Measurements from ENCODE around the gene PTPRD. TPM values are rescaled to one million over a fixed set of nuclear protein-coding genes. Genes with fewer than 3 reads are reported as not detected.

Gene PTPRD
- total RNA-seq, 1 donor: 11.5 TPM

DNA sequence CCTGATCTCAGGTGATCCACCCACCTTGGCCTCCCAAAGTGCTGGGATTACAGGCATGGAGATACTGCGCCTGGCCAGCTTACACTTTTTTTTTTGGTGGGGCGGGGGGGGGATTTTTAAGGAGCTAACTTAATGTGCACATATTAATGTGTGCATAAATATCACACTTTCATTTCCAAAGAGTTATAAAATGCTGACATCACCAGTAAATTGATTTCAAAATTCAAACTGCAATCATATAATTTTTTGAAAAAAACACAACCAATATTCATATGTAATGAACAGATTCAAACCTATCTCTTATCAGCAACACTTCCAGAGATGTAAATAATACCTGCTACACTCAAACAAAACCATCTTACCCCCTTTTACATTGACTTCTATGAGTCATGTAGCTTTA, 1806.7 kb downstream of the PTPRD start:
- no peak for DNase-seq (ENCODE audit: low read depth)
- TF ChIP-seq, protein P1, sequence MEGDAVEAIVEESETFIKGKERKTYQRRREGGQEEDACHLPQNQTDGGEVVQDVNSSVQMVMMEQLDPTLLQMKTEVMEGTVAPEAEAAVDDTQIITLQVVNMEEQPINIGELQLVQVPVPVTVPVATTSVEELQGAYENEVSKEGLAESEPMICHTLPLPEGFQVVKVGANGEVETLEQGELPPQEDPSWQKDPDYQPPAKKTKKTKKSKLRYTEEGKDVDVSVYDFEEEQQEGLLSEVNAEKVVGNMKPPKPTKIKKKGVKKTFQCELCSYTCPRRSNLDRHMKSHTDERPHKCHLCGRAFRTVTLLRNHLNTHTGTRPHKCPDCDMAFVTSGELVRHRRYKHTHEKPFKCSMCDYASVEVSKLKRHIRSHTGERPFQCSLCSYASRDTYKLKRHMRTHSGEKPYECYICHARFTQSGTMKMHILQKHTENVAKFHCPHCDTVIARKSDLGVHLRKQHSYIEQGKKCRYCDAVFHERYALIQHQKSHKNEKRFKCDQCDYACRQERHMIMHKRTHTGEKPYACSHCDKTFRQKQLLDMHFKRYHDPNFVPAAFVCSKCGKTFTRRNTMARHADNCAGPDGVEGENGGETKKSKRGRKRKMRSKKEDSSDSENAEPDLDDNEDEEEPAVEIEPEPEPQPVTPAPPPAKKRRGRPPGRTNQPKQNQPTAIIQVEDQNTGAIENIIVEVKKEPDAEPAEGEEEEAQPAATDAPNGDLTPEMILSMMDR (IDR thresholded peaks at IDR 0.05; ENCODE audit: insufficient read depth, low read length): no peak
- no peak overlapping the region for H3K4me3 ChIP-seq (ENCODE audit: low read depth, low read length)

- TF ChIP-seq, protein P1 (IDR thresholded peaks at IDR 0.05; ENCODE audit: insufficient read depth, low read length): no peak
- H3K4me3 ChIP-seq (ENCODE audit: low read depth, low read length): no peak overlapping the region
- no peak for DNase-seq (ENCODE audit: low read depth)
Measured at GRCh38 chr9:8804613-8805012, 1808.2 kb downstream of the PTPRD start.

GRCh38 chr9:8802242-8802641, 1810.6 kb downstream of the PTPRD start:
- no peak for DNase-seq (ENCODE audit: low read depth)
- TF ChIP-seq, protein P1 (IDR thresholded peaks at IDR 0.05; ENCODE audit: insufficient read depth, low read length): no peak
- no peak overlapping the region for H3K4me3 ChIP-seq (ENCODE audit: low read depth, low read length)

DNA sequence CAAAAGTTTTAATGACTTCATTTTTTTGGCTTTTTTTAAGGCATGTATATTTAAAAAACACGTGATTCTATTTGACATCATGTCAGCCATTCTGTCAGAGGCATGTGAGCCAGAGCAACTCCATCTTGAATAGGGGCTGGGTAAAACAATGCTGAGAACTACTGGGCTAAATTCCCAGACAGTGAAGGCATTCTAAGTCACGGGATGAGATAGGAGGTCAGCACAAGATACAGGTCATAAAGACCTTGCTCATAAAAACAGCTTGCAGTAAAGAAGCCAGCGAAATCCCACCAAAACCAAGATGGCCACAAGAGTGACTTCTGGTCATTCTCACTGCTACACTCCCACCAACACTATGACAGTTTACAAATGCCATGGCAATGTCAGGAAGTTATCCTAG, 1812.6 kb downstream of the PTPRD start:
- DNase-seq (ENCODE audit: low read depth): no peak
- TF ChIP-seq, protein P1 (IDR thresholded peaks at IDR 0.05; ENCODE audit: insufficient read depth, low read length): no peak
- H3K4me3 ChIP-seq (ENCODE audit: low read depth, low read length): no peak overlapping the region

GRCh38 chr9:8799615-8800014, 1813.2 kb downstream of the PTPRD start:
- TF ChIP-seq, protein P1 (IDR thresholded peaks at IDR 0.05; ENCODE audit: insufficient read depth, low read length): no peak
- DNase-seq (ENCODE audit: low read depth): no peak
- H3K4me3 ChIP-seq (ENCODE audit: low read depth, low read length): no peak overlapping the region

GRCh38 chr9:8799206-8799605, 1813.6 kb downstream of the PTPRD start:
- DNase-seq (ENCODE audit: low read depth): no peak
- no peak overlapping the region for H3K4me3 ChIP-seq (ENCODE audit: low read depth, low read length)
- TF ChIP-seq, protein P1 (IDR thresholded peaks at IDR 0.05; ENCODE audit: insufficient read depth, low read length): no peak

DNA sequence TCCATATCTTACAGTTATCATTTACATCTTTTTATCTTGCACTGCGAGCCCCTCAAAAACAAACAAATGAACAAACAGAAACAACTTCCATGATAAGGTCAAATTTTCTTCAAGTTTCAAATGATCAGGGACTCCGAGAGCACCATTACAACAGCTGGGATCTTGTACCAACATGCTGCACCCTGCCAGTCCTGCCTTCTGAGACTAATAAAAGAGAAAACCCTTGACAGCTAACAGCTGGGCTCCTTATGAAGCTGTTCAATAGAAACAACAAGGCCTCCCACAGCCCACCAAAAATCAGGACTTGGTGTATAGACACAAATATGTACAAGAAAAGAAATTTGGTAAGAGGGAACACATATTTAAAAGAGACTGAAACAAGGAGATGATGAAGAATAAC, 1828.0 kb downstream of the PTPRD start:
- no peak for DNase-seq (ENCODE audit: low read depth)
- no peak overlapping the region for H3K4me3 ChIP-seq (ENCODE audit: low read depth, low read length)
- TF ChIP-seq, protein P1 (IDR thresholded peaks at IDR 0.05; ENCODE audit: insufficient read depth, low read length): no peak
